ENCODE data around the gene PUM2.
A peak's percentile ranks its signal among the peaks of the same experiment; 100 is the strongest.

GRCh38 chr2:20241973-20242726 is 108.5 kb downstream of the PUM2 start:
- TF ChIP-seq RCOR1 (IDR thresholded peaks at IDR 0.05; ENCODE audit: low read length) = no peak
- peak; percentile 34; the same call in 1 of the 2 replicates for TF ChIP-seq CTCF (IDR thresholded peaks at IDR 0.05)
- no peak for TF ChIP-seq POLR2AphosphoS5 (IDR thresholded peaks at IDR 0.05; ENCODE audit: low read depth, low read length)
- TF ChIP-seq YY1 (IDR thresholded peaks at IDR 0.05; ENCODE audit: low read depth) = no peak
- TF ChIP-seq FOXM1 (IDR thresholded peaks at IDR 0.05; ENCODE audit: low read depth) = no peak

Data from SK-N-SH (cell line).